HepG2 (cell line): ENCODE data around the gene CDK3. TPM values are rescaled to one million over a fixed set of nuclear protein-coding genes. Genes with fewer than 3 reads are reported as not detected.

Experiments
- HIVEP1 ChIP-seq: sonication (generic); formaldehyde crosslinking; IDR thresholded peaks from 2 replicates; pipeline ENCODE4 v1.4.0; 2020; ENCODE audit warnings: mild to moderate bottlenecking, missing genetic modification reagents
- IRF2 ChIP-seq: IDR thresholded peaks from 2 replicates; pipeline ENCODE4 v1.6.1; 2018; ENCODE audit warnings: missing genetic modification reagents, missing compliant biosample characterization
- KAT8 ChIP-seq: IDR thresholded peaks from 2 replicates; pipeline ENCODE4 v1.6.1; 2016; ENCODE audit warnings: missing genetic modification reagents, missing compliant biosample characterization
- MED13 ChIP-seq: sonication (generic); formaldehyde crosslinking; IDR thresholded peaks from 2 replicates; pipeline ENCODE4 v1.5.0; 2020; ENCODE audit warnings: missing genetic modification reagents
- NR3C1 ChIP-seq: sonication (generic); formaldehyde crosslinking; IDR thresholded peaks from 2 replicates; pipeline ENCODE4 v1.4.0; 2020; ENCODE audit warnings: missing genetic modification reagents
- PHF5A ChIP-seq: IDR thresholded peaks from one replicate; pipeline ENCODE4 v1.6.1; 2018; ENCODE audit warnings: low read depth, missing genetic modification reagents; ENCODE audit not compliant: unreplicated experiment
- SOX5 ChIP-seq: IDR thresholded peaks from 2 replicates; pipeline ENCODE4 v1.6.1; 2016; ENCODE audit warnings: borderline replicate concordance
- ZNF317 ChIP-seq: sonication (generic); formaldehyde crosslinking; IDR thresholded peaks from 2 replicates; pipeline ENCODE4 v1.5.0; 2020; ENCODE audit warnings: mild to moderate bottlenecking, missing genetic modification reagents
- ZSCAN21 ChIP-seq: sonication (generic); formaldehyde crosslinking; IDR thresholded peaks from 2 replicates; pipeline ENCODE4 v1.8.0; 2022; ENCODE audit warnings: mild to moderate bottlenecking, missing genetic modification reagents, moderate library complexity, borderline replicate concordance
- polyA plus RNA-seq, 8 experiments: library from polyadenylated mRNA; depleted of rRNA in 3 of 8; stranded (reverse) in 7 of 8; unstranded in 1 of 8; fragments of >200 nt; fragmentation: Illumina TruSeq in 4 of 8; extraction: Trizol in 4 of 8; gene quantifications; 2 replicates each; pipeline versions ENCODE4 v1.2.1 to v1.2.3, GENCODE V29; 2011 to 2016; ENCODE audit warnings: low read depth in 4 of 8, missing spikeins in 1 of 8, mixed read lengths in 1 of 8; ENCODE audit not compliant: insufficient read depth in 1 of 8
- total RNA-seq, 5 experiments: library from RNA; depleted of rRNA; stranded (reverse); fragments of >200 nt; fragmentation: Illumina TruSeq; extraction: Trizol; gene quantifications; 2 replicates each; pipeline ENCODE4 v1.2.3, GENCODE V29; 2016; ENCODE audit warnings: low read depth in 1 of 5
- TF ChIP-seq, protein P1 (sequence below): sonication (generic); formaldehyde crosslinking; IDR thresholded peaks from 2 replicates; pipeline ENCODE4 v1.4.0; 2020; ENCODE audit warnings: missing genetic modification reagents
- TF ChIP-seq, protein P2 (sequence below): sonication (generic); formaldehyde crosslinking; IDR thresholded peaks from 2 replicates; pipeline ENCODE4; 2020; ENCODE audit warnings: missing genetic modification reagents, mild to moderate bottlenecking, borderline replicate concordance
- TF ChIP-seq, protein P3 (sequence below): sonication (generic); formaldehyde crosslinking; IDR thresholded peaks from 2 replicates; pipeline ENCODE4 v1.5.1; 2020; ENCODE audit warnings: mild to moderate bottlenecking, missing genetic modification reagents, moderate library complexity
- TF ChIP-seq, protein P4 (sequence below): sonication (generic); formaldehyde crosslinking; IDR thresholded peaks from 2 replicates; pipeline ENCODE4 v1.5.0; 2020; ENCODE audit warnings: mild to moderate bottlenecking, missing genetic modification reagents

CDK3 gene
- total and polyA plus RNA-seq, 2 of the 13 experiments (the other 11 are each of a cell fraction or from before 2014, with no cell fraction given) = 5.8 to 11.4 TPM

DNA sequence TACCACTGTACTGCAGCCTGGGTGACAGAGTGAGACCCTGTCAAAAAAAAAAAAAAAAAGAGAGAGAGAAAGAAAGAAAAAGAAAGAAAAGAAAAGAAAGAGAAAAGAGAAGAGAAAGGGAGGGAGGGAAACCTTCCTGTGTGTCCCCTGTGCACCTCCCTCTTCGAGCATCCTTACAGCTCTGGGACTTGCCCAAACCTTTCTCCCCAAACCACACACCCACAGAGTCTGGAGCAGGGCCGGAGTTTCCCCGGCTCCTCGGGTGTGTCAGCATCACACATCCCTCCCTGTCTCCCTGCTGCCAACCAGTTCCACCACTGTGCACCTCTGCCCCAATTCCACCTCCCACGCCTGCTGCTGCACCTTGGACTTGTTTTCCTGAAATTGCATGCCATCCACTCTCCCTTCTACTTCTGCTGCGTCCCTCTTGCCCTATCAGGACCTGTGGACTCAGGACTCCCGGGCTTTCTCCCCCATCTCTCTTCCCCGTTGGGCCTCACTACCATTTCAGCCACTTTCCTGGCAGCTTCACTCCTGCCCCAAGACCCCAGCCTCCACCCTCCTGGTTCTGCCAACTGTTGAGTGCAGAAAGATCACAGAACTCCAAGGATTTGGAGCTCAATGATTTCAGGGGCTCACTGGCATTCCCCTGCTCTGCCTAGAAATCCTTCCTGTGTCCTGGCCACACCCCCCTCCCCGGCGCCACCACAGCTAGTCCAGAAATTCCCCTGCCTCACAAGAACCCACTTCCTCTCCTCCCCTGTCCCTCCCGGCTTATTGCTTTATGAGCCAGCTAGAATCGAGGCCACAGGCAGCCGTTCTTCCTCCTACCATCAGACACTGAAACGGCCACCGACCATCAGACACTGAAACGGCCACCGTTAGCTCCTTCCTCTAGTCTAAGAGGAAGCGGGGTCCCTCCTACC, 3.7 kb upstream of the CDK3 start (continued):
- TF ChIP-seq, protein P1, sequence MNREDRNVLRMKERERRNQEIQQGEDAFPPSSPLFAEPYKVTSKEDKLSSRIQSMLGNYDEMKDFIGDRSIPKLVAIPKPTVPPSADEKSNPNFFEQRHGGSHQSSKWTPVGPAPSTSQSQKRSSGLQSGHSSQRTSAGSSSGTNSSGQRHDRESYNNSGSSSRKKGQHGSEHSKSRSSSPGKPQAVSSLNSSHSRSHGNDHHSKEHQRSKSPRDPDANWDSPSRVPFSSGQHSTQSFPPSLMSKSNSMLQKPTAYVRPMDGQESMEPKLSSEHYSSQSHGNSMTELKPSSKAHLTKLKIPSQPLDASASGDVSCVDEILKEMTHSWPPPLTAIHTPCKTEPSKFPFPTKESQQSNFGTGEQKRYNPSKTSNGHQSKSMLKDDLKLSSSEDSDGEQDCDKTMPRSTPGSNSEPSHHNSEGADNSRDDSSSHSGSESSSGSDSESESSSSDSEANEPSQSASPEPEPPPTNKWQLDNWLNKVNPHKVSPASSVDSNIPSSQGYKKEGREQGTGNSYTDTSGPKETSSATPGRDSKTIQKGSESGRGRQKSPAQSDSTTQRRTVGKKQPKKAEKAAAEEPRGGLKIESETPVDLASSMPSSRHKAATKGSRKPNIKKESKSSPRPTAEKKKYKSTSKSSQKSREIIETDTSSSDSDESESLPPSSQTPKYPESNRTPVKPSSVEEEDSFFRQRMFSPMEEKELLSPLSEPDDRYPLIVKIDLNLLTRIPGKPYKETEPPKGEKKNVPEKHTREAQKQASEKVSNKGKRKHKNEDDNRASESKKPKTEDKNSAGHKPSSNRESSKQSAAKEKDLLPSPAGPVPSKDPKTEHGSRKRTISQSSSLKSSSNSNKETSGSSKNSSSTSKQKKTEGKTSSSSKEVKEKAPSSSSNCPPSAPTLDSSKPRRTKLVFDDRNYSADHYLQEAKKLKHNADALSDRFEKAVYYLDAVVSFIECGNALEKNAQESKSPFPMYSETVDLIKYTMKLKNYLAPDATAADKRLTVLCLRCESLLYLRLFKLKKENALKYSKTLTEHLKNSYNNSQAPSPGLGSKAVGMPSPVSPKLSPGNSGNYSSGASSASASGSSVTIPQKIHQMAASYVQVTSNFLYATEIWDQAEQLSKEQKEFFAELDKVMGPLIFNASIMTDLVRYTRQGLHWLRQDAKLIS (CRISPR knock-in tag) = no peak
- TF ChIP-seq, protein P2, sequence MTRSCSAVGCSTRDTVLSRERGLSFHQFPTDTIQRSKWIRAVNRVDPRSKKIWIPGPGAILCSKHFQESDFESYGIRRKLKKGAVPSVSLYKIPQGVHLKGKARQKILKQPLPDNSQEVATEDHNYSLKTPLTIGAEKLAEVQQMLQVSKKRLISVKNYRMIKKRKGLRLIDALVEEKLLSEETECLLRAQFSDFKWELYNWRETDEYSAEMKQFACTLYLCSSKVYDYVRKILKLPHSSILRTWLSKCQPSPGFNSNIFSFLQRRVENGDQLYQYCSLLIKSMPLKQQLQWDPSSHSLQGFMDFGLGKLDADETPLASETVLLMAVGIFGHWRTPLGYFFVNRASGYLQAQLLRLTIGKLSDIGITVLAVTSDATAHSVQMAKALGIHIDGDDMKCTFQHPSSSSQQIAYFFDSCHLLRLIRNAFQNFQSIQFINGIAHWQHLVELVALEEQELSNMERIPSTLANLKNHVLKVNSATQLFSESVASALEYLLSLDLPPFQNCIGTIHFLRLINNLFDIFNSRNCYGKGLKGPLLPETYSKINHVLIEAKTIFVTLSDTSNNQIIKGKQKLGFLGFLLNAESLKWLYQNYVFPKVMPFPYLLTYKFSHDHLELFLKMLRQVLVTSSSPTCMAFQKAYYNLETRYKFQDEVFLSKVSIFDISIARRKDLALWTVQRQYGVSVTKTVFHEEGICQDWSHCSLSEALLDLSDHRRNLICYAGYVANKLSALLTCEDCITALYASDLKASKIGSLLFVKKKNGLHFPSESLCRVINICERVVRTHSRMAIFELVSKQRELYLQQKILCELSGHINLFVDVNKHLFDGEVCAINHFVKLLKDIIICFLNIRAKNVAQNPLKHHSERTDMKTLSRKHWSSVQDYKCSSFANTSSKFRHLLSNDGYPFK = no peak; the same call in 1 of the 2 replicates
- peak; percentile 64 for TF ChIP-seq PHF5A (CRISPR knock-in tag)
- no peak for TF ChIP-seq NR3C1
- TF ChIP-seq, protein P3, sequence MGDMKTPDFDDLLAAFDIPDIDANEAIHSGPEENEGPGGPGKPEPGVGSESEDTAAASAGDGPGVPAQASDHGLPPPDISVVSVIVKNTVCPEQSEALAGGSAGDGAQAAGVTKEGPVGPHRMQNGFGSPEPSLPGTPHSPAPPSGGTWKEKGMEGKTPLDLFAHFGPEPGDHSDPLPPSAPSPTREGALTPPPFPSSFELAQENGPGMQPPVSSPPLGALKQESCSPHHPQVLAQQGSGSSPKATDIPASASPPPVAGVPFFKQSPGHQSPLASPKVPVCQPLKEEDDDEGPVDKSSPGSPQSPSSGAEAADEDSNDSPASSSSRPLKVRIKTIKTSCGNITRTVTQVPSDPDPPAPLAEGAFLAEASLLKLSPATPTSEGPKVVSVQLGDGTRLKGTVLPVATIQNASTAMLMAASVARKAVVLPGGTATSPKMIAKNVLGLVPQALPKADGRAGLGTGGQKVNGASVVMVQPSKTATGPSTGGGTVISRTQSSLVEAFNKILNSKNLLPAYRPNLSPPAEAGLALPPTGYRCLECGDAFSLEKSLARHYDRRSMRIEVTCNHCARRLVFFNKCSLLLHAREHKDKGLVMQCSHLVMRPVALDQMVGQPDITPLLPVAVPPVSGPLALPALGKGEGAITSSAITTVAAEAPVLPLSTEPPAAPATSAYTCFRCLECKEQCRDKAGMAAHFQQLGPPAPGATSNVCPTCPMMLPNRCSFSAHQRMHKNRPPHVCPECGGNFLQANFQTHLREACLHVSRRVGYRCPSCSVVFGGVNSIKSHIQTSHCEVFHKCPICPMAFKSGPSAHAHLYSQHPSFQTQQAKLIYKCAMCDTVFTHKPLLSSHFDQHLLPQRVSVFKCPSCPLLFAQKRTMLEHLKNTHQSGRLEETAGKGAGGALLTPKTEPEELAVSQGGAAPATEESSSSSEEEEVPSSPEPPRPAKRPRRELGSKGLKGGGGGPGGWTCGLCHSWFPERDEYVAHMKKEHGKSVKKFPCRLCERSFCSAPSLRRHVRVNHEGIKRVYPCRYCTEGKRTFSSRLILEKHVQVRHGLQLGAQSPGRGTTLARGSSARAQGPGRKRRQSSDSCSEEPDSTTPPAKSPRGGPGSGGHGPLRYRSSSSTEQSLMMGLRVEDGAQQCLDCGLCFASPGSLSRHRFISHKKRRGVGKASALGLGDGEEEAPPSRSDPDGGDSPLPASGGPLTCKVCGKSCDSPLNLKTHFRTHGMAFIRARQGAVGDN (CRISPR knock-in tag) = peak; percentile 96
- peak; percentile 80 for TF ChIP-seq SOX5
- TF ChIP-seq IRF2 (CRISPR knock-in tag) = peak; percentile 97
- TF ChIP-seq, protein P4, sequence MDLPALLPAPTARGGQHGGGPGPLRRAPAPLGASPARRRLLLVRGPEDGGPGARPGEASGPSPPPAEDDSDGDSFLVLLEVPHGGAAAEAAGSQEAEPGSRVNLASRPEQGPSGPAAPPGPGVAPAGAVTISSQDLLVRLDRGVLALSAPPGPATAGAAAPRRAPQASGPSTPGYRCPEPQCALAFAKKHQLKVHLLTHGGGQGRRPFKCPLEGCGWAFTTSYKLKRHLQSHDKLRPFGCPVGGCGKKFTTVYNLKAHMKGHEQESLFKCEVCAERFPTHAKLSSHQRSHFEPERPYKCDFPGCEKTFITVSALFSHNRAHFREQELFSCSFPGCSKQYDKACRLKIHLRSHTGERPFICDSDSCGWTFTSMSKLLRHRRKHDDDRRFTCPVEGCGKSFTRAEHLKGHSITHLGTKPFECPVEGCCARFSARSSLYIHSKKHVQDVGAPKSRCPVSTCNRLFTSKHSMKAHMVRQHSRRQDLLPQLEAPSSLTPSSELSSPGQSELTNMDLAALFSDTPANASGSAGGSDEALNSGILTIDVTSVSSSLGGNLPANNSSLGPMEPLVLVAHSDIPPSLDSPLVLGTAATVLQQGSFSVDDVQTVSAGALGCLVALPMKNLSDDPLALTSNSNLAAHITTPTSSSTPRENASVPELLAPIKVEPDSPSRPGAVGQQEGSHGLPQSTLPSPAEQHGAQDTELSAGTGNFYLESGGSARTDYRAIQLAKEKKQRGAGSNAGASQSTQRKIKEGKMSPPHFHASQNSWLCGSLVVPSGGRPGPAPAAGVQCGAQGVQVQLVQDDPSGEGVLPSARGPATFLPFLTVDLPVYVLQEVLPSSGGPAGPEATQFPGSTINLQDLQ (CRISPR knock-in tag) = no peak; the same call in 1 of the 2 replicates
- peak; percentile 72; the same call in 1 of the 2 replicates for TF ChIP-seq HIVEP1 (CRISPR knock-in tag)
- no peak for TF ChIP-seq ZSCAN21 (CRISPR knock-in tag)
- TF ChIP-seq KAT8 = peak; percentile 70
- no peak for TF ChIP-seq MED13 (CRISPR knock-in tag)
- no peak for TF ChIP-seq ZNF317 (CRISPR knock-in tag)
